Stimulated activated CD8-positive, alpha-beta memory T cell treated with anti-CD3 and anti-CD28 coated beads, Interleukin-12 subunit alpha, Interleukin-12 subunit beta, amount 100 ng/mL, for 24 hours (primary cell): ENCODE results near the gene POLR2H.

ENCODE experiments used
- DNase-seq: peaks from one replicate; pipeline ENCODE4 v3.0.0-alpha.2; 2020; ENCODE audit errors: extremely low read depth

POLR2H gene

DNA sequence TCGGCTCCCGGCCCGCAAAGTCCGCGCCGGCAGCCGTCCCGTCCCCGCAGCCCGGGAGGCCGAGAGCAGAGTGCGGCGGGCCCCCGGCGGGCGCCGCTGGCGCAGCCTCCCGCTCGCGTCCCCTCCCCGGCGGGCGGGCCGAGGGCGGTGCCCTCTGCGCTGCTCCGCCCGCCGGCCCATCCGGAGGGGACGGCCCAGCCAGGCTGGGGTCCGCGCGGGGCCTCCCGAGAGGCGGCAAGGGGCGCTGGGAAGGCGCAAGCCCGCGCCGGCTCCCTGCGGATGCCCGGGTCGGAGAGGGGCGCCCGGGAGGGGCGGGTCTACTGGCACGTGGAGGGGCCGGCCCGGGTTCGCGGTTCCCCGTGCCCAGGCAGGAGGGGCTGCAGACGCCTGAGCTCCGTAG, at the start of gene POLR2H, which contains the start of gene CLCN2:
POLR2H (plus strand) TSS at position 179 of the 400 bp plus-strand sequence. CDS start 1,783 bp downstream, outside the sequence.
CLCN2 (minus strand) TSS at position 74 of the 400 bp plus-strand sequence. CDS start 126 bp downstream, outside the sequence.
- no peak for DNase-seq

DNA sequence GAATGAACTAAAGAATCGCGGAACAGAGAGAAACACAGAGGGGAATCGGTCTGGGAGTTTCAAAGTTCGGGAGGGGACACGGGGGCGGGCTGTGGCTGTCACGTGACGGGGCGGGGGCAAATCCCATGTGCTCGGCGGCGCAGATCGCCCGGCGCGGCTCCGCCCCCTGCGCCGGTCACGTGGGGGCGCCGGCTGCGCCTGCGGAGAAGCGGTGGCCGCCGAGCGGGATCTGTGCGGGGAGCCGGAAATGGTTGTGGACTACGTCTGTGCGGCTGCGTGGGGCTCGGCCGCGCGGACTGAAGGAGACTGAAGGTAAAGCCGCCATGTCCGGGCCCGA, 47.2 kb upstream of the POLR2H start, which contains the start of gene EIF4G1:
EIF4G1 (plus strand) TSS at position 244 of the 337 bp plus-strand sequence. CDS start 1,191 bp downstream, outside the sequence.
- DNase-seq = peak; percentile 86

DNA sequence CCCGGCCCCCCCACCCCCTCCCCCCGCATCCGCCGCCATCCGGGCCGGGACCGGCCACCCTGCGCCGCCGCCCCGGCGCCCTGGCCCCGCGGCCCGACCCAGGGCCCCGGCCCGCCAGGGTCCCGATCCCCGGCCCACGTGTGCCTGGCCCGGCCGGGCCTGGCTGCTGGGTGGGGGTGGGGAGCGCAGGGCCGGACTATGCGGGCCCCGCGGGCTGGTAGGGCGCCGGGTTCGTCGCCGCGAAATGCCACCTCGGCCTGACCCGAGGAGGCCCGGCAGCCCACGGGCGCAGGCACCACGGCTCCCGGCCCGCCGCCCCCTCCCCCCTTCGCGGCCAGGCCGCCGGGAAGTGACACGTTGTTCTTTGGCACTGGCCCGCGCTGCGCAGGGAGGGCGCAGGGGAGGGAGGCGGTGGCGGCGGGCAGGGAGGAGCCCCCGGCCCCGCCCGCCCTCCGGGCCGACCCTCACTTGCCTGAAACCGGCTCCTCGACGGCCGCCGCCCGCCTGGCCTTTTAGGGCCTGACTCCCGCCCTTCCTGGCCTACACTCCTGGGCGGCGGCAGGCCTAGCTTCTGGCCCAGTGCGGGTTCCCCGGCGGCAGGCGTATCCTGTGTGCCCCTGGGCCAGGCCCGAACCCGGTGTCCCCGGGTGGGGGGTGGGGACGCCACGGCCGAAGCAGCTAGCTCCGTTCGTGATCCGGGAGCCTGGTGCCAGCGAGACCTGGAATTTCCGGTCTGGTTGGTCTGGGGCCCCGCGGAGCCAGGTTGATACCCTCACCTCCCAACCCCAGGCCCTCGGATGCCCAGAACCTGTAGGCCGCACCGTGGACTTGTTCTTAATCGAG, 46.6 kb upstream of the POLR2H start:
- DNase-seq = peak; percentile 37

DNA sequence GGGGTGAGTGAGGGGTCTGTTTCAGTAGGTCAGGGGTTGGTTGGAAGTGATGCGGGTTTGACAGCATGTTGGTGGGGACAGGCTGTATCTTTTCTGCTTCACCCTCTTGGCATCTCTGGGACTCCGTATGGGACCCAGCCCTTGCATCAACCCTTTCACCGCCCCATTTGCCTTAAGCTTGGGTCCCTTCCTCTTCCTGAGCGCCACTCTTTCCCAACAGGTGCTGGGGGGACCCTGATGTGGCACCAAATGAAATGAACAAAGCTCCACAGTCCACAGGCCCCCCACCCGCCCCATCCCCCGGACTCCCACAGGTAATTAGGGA, 46.0 kb upstream of the POLR2H start:
- DNase-seq = no peak

DNA sequence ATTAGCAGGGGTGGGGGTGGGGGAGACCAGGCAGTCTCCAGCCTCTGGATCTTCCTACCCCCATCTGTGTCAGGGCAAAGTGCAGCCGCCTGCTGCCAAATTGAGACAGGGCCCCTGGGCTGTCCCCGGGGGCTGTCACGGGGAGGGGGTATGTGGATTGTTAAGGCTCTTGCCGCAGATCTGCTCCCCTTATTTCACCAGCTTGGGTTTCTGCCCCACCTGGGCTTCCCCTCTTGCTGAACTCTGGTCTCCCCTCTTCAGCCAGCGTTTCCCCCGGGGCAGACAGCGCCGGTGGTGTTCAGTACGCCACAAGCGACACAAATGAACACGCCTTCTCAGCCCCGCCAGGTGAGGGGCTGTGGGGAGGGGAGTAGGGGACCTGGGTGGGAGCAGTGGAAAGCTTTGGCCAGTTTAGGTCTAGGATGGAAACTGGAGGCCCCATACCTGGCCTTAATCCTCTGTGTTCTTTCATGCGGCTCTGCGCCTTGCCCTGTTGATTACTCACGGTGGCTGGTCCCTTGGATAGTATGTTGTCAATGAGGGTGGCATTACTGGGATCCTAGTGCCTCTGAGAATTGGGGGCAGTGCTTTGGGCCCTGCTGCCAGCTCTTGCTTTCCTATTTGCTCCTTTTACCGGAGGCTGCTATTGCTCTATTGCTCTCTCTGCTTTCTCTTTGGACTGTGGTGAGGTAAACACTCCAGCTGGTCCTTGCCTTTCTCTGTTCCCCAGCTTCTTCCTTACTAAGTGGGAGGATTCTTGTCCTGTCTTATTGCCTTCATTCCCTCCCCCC, 45.4 kb upstream of the POLR2H start:
- no peak for DNase-seq

- no peak for DNase-seq
Observed at GRCh38 chr3:184316792-184317191, 44.7 kb upstream of the POLR2H start.

- no peak for DNase-seq
Observed at GRCh38 chr3:184317201-184317600, 44.3 kb upstream of the POLR2H start.

GRCh38 chr3:184320104-184320445, 41.4 kb upstream of the POLR2H start:
- DNase-seq = no peak

GRCh38 chr3:184321666-184322065, 39.8 kb upstream of the POLR2H start:
- no peak for DNase-seq

- DNase-seq = no peak
Observed at GRCh38 chr3:184322731-184323487, 38.6 kb upstream of the POLR2H start.

DNA sequence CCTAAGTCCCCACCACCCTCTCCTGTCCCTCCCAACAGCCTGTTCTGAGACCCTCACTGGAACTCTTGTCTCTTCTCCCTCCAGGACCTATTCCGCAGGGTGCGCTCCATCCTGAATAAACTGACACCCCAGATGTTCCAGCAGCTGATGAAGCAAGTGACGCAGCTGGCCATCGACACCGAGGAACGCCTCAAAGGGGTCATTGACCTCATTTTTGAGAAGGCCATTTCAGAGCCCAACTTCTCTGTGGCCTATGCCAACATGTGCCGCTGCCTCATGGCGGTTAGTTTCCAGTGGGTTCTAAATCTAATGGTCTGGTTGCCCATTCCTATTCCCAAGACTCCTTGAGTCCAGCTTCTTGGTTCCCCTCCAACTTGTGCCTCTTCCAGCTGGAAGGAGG, 37.8 kb upstream of the POLR2H start:
- no peak for DNase-seq

DNA sequence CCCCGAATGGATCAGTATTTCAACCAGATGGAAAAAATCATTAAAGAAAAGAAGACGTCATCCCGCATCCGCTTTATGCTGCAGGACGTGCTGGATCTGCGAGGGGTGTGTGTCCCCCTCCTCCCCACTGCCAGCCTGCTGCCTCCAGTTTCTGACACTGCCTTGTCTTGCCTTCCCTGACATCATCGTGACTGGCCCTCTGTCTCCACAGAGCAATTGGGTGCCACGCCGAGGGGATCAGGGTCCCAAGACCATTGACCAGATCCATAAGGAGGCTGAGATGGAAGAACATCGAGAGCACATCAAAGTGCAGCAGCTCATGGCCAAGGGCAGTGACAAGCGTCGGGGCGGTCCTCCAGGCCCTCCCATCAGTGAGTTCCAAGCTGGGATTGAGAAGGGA, 36.2 kb upstream of the POLR2H start:
- no peak for DNase-seq

DNA sequence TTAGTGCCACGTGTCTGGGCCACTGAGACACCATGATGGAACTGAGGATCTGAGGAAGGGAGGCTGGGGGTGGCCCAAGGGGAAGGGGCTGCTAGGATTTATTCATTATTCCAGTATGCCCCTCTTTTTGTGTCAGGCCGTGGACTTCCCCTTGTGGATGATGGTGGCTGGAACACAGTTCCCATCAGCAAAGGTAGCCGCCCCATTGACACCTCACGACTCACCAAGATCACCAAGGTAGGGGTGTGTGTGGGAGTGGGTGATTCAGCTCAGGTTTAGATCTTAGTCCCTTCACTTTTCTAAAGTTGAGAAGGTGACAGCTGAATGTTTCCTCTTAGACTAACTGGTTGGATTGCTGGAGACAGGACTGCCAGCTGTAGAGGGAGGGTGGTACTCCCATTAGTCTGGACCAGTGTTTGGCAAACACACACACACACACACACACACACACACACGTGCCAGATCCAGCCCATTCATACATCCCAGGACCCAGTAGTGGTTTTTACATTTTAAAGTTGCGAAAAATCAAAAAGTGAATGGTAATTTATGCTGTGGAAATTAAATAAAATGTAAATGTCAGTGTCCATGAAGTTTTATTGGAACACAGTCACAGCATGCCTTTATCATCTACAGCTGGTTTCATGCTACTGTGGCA, 35.7 kb upstream of the POLR2H start:
- DNase-seq = no peak

DNA sequence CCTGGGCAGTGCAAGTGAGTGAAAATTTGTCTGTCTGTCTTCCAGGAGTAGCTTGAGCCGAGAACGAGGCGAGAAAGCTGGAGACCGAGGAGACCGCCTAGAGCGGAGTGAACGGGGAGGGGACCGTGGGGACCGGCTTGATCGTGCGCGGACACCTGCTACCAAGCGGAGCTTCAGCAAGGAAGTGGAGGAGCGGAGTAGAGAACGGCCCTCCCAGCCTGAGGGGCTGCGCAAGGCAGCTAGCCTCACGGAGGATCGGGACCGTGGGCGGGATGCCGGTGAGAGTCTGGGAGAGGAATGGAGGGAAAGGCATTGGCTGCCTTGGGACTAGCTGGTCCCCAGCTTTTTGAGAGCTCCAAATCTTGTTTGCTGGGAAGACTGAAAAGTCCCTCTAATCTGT, 34.3 kb upstream of the POLR2H start:
- DNase-seq = no peak

GRCh38 chr3:184328516-184328915, 33.0 kb upstream of the POLR2H start:
- no peak for DNase-seq

DNA sequence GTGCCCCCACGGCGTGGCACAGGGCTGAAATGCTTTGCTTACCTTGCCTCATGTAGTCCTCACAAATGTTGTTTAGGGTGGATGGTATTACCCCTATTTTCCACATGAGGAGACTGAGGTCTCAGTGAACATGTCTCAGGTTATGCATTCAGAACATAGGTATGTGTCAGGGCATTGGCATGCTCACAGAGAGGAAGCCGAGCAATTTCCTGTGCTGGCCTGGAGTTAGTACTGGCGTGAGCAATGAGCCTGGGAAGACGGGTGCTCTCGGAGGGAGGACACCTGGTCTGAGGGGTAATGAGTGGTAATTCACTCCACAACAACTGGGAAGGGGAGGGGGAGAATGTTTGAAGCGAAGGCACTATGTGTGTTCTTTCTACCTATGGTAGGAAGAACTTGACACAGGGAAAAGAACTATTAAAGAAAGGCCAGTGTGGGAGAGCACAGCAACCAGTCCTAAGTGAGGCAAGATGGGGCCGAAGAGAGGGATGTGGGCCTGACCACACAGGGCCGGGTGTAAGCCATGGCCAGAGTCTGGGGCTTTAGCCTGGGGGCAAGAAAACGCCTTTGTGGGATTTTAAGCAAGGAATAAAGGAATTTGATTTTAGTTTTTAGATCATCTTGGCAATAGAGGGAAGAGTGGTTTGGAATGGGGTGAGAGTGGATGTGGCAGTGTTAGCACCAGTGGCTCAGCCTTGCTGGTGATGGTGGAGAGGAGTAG, 29.0 kb upstream of the POLR2H start:
- DNase-seq = no peak

DNA sequence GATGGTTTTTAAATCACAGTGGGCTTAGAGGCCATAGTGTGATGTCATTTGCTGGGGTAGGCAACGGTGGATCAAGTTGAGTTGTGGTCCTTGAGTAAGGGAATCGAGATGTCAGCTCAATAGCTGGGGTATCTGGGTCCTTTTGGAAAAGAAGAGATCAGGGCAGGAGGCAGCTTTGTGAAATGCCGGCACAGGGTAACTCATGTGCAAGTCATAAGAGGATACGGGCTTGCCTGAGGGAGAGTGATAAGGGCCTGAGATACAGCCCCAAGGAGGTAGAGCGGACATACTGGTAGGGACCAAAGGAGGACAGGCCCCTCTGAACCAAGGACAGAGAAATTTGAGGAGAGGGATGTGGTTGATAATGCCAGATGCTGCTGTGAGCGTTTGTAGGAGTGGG, 28.3 kb upstream of the POLR2H start:
- no peak for DNase-seq

DNA sequence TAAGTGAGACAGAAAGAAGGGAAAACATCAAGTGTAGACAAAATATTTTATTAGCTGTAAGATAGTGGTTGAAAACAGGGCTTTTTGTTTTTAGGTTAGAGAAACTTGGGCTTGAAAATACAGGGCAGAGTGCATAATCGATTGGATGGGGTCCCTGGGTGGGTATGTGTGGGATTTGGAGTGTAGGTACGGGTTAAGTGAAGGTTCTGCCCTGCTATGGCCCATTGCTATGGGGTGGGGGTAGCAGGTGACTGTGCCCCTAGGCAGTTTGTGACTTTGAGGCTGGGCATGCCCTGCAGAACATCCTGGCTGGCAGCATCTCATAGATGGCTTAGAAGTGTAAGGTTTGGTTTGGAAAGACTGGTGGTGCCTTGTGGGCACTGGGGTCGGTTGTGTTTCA, 27.8 kb upstream of the POLR2H start:
- no peak for DNase-seq

- DNase-seq = no peak
Observed at GRCh38 chr3:184334470-184335158, 26.9 kb upstream of the POLR2H start.

- no peak for DNase-seq
Observed at GRCh38 chr3:184335291-184335660, 26.2 kb upstream of the POLR2H start.
